NCI-H2196 treated with DMSO at 0.1 percent for 48 hours (cell line): ENCODE measurements around the gene BORA.
"Not testable (repeated sequence)": the region's sequence is repeated elsewhere in the genome, so short reads cannot be mapped to it uniquely, and the experiment has no call there.

Experiments
- DNase-seq: peaks from one replicate; lab custom pipeline; 2025; ENCODE audit not compliant: unreplicated experiment; lab: John Stamatoyannopoulos, UW

The BORA gene

DNA sequence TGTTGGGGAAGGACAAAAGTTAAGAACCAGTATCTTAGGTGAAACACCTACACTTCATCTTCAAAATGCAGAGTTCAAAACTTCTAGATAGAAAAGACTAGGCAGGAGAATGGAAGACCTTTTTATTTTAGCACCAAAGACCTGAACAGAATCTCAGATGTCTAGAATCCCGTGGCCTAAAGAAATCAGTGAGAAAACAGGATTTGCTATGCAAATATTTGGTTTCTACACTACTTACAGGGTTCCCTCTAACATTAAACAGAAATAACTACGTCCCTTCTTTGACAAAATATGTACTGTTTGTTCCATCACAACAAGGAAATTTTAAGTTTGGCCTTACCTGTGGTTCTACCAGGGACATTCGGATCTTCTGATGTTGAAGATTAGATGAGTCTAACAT lies 32.5 kb downstream of the BORA start:
- no peak for DNase-seq

DNA sequence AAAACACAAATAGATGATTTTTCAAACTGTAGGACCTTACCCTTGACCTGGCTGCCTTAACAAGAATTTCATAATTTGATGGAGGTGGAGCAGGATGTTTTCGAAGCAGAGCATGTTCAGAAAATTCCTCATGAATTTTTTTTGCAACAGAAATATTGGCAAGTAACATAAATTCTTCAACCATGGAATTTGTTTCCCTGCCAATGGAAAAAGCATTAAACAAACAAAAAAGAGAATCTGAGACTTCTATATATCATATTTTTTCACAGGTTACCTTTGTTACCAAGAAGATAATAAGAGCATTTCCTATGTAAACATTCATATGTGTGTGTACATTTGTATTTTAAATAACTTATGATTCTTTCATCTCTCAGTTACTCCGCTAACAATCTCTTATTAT lies 35.7 kb downstream of the BORA start:
- DNase-seq = no peak

DNA sequence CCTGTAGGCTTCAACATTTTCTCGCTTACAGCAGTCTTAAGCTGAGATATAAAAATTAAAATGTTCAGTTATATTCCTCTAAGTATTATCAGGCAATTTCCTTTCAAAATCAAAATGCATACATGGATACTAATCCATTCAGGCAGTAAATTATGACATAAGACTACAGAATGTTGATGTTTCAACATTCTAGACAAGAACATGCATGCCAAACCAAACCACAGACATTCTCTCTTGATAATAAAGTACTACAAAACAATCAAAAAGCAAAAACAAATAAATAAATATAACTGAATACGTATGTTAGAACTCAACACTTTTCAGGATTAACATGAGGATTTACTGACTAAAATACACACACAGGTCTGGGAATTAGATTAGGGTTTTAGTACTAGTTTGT lies 46.3 kb downstream of the BORA start:
- DNase-seq = no peak

DNA sequence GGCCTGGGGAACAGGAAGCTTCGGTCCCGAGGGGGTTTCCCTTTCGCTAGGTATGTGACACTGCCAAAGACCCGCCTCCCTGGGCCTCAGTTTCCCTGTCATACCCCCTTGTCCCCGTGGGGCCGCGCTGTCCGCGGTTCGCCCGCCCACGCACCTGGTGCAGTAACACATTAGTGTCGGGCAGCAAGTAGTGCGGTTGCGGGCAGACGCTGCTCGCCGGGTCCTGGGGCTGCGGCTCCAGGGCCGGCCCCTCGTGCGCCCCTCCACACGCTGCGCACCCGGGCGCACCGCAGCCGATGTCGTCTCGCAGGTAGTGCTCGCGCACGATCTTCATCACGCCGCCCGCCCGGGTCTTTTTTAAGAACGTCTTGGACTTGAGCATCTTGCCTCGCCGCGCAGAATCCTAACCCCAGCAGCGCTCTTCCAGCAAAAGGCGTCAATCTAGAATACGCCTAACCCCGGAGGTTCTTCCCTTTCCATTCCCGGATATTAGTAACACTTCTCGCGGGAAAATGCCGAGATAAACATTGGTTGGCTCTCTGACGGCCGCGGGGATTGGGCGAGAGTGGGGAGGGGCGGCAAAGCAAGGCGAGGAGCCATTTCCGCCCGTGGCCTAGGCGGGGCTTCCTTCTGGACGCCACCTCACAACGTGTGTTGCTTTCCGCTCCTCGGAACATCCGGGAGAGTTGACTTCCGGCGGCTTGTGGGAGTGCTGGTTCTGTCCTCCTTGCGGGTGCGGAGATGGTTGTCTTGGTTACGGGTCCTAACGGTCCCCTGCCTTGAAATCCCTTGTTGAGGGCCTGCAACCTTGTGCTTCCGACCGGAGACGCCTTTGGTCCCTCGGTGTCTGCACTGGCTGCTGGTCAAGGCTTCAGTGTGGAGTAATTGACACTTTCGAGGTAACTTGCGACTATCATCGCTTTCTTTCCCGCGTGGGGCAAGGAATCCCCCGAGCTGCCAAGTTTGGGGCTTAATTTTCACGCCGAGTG lies 54.0 kb downstream of the BORA start, which contains the start of the genes DIS3 and PIBF1:
Gene DIS3 (minus strand): TSS at position 450 of the 989 bp plus-strand sequence. CDS start 68 bp downstream, at position 382.
Gene PIBF1 (plus strand): TSS at position 683 of the 989 bp plus-strand sequence. CDS start 1,337 bp downstream, outside the sequence.
- peak; percentile 79 for DNase-seq

DNA sequence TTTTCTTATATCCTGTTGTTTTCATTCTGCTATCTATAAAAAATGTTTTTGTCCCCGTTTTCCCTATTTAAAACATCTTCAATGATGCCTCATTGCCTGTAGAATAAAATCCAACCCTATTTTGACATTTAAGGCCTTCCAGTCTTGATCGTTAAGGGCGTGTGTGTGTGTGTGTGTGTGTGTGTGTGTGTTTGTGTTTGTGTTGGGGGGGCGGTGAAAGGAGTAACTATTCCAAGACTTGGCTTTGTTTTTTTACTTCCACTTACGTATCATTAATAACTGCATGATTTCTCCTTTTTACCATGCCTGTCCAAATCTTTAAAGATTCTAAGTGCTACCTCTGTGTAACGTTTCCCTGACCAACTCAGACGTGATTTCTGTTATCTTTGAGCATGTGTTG lies 55.0 kb downstream of the BORA start:
- no peak for DNase-seq

DNA sequence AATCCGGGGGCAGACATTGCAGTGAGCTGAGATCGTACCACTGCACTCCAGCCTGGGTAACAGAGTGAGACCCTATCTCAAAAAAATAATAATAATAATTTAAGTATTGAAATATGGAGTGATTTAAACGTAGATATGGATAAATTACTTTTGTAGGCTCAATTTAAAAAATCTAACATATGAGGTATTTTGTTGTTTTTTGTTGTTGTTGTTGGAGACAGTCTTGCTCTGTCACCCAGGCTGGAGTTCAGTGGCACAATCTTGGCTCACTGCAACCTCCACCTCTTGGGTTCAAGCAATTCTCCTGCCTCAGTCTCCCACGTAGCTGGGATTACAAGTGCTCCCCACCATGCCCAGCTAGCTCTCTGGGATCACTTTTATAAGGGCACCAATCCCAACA lies 57.0 kb downstream of the BORA start:
- DNase-seq = not testable (repeated sequence)

DNA sequence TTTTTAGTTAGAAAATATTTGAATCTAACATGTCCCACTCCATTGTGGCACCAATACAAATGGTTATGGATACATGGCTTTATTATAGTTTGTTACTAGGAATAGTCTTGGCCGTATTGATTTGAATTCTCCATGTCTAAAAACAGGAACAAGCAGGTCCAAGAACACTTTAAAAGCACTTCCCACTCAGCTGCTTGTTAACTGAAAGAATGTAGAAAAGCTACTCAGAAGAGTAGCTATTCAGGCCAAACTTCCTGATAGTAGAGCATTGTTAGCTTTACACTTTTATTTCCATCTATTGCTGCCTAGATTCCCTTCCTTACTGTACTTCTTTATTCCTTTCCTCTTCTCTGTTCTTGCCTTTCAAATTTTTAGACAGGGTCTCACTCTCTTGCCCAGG lies 61.1 kb downstream of the BORA start:
- no peak for DNase-seq

DNA sequence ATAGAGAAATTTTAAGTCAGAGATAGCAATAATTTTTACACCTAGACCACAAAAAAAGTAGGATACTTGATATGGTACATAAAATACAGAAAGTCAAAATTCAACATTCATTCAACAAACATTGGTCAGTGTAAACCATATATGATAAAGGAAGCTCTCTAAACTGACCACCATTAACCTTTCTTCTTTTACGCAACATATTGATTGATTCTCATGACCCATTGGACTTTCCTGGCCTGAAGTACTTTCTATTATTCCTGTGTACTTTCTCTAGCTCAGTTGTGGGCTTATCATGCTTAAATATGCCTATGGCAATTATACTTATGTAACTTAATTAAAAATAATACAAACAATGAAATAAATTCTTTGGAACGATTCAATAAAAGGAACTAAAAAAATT lies 64.9 kb downstream of the BORA start:
- DNase-seq = no peak

DNA sequence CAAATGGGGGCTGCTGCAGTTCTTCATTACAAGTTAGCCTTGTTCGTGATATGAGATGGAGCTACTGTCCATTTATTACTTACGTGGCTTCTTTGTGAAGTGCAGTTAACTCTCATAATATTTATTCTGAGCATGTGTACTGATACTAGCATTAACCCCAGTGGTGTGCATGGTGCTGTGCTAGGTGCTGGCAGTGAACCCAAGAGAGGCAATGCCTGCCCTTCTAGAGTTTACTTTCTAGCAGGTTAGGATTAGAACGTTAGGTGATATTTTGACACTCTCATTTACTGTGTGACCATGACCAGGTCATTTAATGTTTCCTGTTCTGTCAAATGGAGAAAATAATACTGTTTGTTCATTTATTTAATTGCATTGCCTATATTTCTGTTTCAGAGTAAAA lies 71.1 kb downstream of the BORA start:
- DNase-seq = no peak

DNA sequence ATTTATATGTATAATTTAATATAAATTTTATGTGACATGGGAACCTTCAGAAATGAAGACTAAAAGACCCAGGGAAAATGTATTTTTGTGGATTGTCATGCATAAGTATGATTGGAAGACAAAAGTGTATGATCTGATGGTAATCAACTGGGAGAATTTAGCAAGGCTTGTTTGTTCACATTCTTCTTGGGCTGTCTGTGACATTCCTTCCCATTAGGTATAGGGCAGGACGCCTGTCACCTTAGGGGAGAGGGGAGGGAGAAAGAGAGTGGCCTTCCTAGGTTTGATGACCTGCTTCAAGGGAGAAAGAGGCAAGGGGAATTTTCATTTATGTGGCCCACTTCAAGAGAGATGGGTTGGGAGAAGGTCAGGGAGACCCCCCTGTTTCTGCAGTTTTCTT lies 76.6 kb downstream of the BORA start:
- DNase-seq = no peak
